ENCODE results near the gene PARS2.

Gene PARS2

DNA sequence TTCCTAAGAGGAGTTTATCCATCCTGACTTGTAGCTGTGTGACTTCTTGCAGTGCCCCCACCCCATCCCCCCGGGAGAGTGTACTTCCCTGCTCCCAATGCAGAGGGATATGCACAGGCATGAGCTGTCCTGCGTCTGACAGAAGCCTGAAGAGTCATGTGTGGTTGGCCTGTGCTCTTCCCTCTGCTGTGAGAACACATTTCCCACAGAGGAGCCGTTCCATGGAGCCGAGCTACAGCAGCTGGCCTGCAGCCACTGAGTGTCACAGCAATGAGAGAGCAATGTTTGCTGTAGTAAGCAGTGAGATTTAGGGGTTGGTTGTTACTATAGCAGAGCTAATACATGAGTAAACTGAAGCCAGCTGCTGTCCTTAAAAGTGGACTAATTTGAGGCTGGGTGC is 22.0 kb downstream of the PARS2 start:
- no peak overlapping the region for H3K4me3 ChIP-seq (ENCODE audit: low read depth, low read length)

DNA sequence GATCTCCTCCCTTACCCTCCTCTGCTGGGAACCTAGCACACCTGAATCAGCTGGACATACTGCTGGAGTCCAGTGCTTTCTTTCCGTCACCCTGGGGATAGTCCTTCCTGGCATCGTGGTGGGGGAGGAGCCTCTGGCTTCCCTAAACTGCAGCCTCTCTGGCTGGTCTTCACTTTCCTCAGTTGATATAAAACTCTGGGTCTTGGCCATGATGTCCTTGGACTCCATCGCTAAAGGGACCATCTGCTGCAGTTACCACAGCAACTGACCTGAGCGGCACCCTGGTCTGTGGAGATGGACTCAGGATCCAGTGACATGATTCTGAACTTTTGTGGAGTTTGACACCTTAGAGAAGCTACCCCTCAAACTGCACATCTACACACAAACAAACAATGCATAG is 22.8 kb downstream of the PARS2 start:
- no peak overlapping the region for H3K4me3 ChIP-seq (ENCODE audit: low read depth, low read length)

DNA sequence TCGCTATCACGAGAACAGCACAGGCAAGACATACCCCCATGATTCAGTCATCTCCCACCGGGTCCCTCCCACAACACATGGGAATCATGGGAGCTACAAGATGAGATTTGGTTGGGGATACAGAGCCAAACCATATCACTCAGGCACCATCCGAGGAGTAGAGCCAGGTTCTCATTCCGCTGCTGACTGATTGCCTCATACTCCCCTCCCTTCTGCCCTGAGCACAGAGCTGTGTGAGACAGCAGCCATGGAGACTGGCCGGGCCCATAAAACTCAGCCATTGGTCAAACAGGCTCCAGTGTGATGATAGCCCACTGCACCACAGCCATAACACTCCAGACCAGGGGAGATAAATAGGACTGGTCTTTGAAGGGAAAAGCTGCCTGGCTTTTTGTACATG is 26.1 kb downstream of the PARS2 start:
- H3K4me3 ChIP-seq (ENCODE audit: low read depth, low read length), result no peak overlapping the region

DNA sequence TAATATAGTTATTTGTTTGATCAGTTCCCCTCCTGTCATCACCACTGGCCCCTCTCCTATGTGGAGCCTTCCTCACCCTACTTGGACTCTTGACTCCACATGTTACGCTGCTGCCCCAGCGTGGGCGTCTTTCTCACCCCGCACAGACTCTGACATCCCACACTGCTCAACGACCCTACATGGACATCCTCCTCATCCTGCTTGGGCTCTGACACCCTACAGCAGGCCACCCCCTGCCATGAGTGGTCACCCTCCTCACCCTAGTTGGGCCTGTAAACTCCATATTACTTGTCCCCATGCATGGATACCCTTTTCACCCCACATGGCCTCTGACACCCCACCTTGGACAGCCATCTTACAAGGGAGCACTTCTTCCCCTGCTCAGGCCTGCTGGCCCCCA is 27.6 kb downstream of the PARS2 start:
- no peak overlapping the region for H3K4me3 ChIP-seq (ENCODE audit: low read depth, low read length)

DNA sequence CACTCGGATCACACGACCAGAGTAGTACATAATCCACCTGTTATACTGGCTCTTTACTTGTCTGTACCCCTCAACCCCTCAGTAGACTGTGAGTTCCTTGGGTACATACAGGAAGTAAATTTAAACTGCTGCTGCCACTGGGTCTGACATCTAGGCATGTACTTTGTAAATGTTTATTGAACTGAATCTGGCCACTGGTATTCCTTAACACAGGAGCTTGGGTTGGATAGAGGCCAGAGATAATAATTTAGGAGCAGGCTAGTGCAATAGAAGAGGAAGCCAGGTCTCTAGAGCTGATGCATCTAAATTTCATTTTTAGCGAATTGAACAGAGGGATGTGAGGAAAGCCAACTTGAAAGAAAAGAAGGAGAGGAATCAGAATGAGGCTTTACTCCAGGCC is 36.3 kb downstream of the PARS2 start:
- no peak overlapping the region for H3K4me3 ChIP-seq (ENCODE audit: low read depth, low read length)

DNA sequence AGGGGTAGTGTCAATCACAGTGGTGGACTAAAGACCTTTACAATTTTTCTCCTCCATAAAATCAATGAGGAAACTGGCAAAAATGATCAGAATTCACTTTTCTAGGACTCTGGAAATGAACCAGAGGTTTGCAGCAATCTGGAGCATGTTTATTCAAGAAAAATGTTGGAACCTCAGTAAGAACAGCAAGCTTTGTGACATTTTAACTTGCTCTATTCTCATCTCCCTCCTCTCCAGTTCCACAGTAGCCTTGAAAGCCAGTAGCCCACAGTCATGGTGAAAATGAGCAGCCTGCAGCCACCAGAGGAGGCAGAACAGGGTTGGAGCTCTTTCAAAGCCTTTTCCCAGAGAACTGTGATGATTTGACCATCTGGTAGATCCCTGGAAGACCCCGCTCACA is 39.6 kb downstream of the PARS2 start:
- H3K4me3 ChIP-seq (ENCODE audit: low read depth, low read length), result no peak overlapping the region

DNA sequence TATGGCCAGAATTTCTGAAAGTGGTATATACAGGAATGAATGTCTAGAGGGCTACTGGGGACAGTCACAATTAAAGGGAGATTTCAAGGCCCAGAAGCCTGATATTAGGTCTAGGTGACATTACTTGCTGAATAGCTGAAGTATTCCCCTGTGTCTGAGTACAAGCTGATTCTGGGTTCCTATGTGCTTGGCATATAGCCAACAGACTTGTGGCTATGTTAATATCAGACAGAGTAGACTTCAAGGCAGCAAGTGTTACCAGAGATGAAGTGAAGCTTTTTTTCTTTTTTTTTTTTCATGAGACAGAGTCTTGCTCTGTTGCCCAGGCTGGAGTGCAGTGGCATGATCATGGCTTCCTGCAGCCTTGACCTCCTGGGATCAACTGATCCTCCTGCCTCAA is 40.3 kb downstream of the PARS2 start:
- H3K4me3 ChIP-seq (ENCODE audit: low read depth, low read length), result no peak overlapping the region

DNA sequence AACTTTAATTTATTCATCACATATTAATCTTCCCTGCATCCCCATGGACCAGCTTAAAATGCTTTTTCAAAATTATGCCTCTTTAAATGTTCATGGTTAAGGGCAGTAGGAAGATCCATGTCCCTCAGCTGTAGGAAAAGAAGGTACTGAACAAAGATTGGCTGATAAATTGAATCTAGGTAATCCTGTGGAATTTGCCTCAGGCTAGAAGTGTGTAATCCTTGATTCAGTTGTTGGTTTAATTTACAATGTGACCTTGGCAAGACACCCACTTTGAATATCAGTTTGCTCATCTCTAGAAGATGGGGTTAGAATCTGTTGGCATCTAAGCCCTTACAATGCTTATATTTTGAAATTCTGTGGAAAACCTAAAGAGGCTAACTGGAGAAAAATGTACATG is 42.6 kb downstream of the PARS2 start:
- H3K4me3 ChIP-seq (ENCODE audit: low read depth, low read length), result no peak overlapping the region

DNA sequence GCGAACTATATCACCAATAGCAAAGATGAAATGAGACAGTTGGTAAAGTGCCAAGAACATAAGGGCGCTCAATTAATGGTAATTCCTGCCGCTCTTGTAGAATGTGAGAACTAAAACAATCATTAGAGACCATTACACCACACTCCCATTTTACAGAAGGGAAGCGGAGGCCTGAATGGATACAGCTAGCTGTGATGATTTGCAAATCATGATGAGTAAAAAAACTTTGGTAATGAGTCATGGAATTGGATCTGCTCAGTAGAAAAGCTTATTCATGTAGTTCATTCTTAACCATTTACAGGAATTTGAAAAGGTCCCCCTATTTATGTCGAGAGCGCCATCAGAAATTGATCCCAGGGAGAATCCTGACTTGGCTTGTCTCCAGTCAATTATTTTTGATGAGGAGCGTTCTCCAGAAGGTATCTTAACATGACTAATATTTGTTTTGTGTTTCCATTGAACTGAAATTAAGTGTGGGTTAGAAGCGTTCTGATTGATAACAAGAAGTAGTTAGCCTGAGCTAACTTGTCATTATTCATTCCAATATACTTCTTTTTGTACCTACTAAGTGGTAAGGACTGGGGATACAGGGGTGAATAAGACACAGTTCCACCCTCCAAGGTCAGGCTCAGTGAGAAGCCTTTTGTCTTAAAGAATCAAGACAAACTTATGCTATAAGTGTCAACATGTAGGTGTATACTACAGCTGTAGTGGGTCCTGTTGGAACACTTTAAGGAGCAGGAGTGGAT is 47.9 kb downstream of the PARS2 start:
- H3K4me3 ChIP-seq (ENCODE audit: low read depth, low read length), result peak overlapping the region; percentile 89

DNA sequence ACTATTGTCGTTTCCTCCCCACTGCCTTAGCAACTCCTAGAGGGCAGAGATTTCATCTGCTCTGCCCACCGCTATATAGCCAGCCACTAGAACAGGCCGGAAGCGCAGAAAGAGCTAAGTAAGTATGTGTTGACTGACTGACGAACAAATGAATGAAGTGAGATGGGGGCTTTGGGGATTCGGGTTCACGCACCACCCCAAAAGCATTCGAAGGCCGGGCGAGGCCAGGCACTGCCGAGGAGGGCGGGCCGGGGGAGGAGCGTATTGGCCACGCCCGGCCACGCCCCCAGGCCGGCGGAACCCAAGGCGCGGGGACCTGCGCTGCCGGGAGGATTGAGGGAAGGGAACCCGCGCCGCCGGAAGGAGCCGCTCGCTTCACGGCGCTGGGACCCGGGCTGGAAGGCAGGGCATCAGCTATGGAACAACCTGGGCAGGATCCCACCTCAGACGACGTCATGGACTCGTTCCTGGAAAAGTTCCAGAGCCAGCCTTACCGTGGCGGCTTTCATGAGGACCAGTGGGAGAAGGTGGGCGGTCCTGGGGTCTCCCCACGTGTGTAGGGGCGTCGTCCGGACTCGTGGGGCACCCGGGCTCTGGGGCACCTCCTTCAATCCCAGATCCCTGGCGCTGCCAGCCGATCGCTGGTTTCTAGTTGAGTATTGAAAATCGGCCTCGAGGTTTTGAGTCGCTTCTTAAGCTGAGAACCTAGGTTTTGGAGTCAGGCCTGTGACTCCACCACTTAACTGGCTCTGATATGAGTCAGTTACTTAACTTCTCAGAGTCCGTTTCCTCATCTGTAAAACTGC is 48.6 kb downstream of the PARS2 start, which contains the start of gene TTC4:
Gene TTC4, plus strand, starts transcription at position 369 of the 806 bp plus-strand sequence. Its CDS starts 48 bp downstream, at position 417.
- peak within 1 kb of the TSS; percentile 89 for H3K4me3 ChIP-seq (ENCODE audit: low read depth, low read length)

DNA sequence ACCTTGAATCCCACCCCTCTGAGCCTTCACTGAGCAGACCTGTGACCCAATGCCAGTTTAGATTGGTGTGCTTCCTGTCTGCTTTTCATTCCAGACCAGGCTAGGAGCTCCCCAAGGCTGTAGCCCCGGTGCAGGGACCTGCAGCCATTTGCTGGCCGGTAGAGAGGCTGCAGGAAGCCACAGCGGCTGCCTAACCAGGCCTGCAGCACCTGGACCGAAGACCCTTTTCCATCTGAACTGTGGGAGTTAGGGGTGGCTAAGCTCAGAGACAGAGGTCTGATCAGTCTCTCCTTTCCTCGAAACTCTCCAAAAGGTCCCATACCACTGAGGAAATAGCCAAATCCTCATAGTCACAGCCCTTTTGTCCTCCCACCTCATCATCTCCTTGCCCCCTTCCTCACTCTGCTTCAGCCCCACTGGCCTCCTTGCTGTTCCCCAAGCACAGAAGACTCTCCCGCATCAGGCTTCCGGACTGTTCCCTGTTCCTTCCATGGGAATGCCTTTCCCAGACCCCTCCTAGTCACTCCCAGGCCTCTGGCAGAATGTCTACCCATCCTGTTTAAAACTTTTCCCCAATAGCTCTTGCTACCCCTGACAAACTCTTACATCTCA is 49.3 kb downstream of the PARS2 start:
- H3K4me3 ChIP-seq (ENCODE audit: low read depth, low read length), result no peak overlapping the region

DNA sequence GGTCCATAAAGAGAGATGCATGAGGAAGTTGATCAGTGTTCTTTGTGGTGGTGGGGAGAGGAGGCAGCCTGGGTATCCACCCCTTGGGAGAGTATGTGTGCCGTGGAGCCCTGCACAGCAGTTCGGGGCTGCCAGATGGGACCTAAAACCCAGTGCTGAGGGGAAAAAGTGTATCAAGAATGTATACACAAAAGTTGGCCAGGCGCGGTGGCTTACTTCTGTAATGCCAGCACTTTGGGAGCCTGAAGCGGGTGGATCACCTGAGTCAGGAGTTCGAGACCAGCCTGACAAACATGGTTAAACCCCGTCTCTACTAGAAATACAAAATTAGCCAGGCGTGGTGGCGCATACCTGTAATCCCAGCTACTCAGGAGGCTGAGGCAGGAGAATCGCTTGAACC is 52.8 kb downstream of the PARS2 start:
- H3K4me3 ChIP-seq (ENCODE audit: low read depth, low read length), result no peak overlapping the region

DNA sequence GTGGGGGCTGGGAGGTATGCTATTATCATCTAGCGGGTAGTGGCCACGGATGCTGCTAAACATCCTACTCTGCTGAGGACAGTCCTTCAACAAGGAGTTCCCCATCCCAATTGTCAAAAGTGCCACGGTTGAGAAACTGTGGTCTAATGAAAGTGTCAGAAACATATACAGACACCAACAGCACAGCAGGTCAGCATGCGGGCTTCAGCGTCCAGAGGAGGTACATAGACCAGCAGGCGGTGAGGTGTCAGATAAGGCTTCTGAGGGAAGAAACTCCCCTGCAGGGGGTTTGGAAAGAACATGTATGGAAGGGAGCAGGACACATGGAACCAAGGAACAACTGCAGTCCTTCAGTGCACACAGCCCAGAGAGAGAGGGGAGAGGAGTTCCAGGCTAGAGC is 53.5 kb downstream of the PARS2 start:
- H3K4me3 ChIP-seq (ENCODE audit: low read depth, low read length), result no peak overlapping the region

DNA sequence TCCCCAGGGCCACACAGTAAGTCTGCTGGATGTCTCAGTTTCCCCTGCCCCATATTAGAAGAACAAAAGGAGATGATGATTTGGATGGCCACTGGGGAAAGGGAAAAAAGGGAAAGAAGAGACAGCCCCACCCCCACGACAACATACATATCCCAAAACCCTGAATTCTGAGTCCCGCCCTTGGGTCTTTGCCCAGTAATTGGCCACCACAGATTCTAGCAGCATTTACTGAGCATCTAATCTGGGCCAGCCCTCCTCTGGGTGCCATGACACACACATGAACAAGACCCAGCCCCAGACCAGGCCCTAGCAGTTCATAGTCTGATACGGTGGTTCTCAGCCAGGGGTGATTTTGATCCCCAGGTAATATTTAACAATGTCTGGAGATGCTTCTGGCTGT is 53.9 kb downstream of the PARS2 start:
- H3K4me3 ChIP-seq (ENCODE audit: low read depth, low read length), result no peak overlapping the region

DNA sequence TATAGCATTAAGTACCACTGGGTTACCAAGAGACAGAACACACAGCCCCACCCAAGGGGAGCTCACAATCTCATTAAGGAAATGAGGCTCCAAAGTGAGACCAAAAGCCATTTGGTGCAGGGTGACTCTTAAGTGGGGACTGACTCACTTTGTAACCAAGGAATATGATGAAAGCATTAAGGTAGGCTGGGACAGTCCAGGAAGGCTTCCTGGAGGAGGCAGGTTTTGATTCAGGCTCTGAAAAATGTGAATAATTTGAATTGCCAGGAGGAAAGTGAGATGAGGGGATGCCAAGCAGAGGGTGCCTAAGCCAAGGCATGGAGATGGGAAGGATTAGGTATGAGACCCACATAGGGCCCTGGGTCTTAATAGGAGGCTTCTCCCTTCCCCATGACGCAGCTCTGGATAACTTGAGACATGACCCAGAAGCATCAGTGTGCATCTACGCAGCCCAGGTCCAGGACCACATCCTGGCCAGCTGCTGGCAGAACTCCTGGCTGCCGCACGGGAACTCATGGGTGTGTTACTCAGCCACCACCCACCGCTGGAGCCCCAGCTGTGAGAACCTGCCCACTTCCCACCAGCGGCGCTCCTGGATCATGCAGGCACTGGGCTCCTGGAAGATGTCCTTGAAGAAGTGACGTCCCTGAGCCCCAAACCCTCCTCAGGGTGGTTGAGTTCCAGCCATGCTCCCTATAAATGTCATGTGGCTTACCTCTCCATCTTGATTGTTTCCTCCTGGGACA is 54.6 kb downstream of the PARS2 start:
- H3K4me3 ChIP-seq (ENCODE audit: low read depth, low read length), result no peak overlapping the region

DNA sequence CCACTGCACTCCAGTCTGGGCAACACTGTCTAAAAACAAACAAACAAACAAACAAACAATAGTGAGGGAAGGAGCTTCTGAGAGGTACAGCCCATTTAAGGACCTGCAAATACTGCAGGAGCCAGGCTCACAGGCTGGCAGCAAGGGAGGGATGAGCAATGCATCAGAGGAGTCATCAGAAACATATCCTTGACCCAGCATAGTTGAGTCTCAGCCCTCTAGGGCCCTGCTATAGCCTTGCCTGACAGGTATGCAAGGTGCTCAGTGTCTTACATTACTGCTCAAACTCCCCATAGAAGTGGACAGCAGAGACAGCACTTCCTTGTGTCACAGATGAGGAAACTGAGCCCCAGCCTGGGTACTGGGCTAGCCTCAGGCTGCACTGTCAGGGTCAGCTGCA is 55.9 kb downstream of the PARS2 start:
- H3K4me3 ChIP-seq (ENCODE audit: low read depth, low read length), result no peak overlapping the region
